HG03558 (cell line): Measurements from ENCODE around the gene SCNN1G.

Experiments
- ATAC-seq: cut with Tn5 transposase; IDR thresholded peaks from one replicate; pipeline ENCODE4 v1.9.1; 2021; ENCODE audit warnings: moderate number of reproducible peaks; ENCODE audit not compliant: unreplicated experiment; ENCODE audit errors: extremely low read depth

SCNN1G gene

DNA sequence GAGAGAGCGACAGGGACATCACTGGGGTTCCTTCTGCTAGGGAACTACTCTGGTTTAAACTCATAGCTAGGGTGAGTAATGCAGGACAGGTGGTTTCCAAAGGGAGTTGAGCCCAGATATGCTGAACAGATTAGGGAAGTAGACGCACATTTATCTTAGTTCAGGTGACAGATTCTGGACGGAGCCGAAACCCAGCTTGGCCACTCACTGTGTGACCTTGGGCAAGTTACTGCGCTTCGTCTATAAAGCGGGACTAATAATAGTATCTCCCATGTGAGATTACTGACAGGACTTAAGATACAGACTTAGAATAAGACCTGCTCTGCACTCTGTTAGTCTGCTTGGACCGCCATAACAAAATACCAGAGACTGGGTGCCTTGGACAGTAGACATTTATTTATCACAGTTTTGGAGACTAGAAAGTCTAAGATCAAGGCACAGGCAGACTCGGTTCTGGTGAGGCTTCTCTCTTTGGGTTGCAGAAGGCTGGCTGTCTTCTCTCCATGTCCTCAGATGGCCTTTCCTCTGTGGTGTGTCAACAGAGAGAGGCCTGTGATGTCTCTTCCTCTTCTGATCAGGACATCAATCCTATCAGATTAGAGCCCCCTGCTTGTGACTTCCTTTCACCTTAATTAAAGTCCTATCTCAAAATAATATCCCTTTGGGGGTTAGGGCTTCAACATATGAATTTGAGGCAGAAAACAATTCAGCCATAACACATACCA, 12.1 kb downstream of the SCNN1G start:
- ATAC-seq, result no peak

DNA sequence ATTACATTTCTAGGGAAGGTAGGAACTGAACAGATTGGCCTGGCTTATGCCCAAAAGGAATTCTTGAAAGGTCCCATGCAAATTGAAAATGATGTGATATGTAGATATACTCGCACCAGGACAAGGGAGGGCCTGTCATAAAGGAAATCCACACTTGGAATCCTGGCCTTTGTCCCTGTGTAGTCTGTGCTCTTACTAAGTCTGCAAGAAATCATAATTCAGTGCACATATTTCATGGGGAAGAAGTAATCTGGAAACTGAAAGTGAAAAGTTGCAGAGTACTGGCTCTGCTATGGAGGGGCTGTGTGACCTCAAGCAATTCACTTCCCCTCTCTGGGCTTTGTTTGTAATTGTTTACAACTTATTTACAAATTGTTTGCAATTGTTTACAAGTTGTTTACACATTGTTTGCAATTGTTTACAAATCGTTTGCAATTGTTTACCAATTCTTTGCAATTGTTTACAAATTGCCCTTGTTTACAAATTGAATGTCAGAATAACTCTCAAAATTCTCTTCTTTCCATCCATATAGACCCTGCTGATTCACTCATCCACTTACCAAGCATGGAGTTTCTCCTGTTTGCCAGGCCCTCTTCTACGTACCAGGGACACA, 12.9 kb downstream of the SCNN1G start:
- ATAC-seq, result no peak

DNA sequence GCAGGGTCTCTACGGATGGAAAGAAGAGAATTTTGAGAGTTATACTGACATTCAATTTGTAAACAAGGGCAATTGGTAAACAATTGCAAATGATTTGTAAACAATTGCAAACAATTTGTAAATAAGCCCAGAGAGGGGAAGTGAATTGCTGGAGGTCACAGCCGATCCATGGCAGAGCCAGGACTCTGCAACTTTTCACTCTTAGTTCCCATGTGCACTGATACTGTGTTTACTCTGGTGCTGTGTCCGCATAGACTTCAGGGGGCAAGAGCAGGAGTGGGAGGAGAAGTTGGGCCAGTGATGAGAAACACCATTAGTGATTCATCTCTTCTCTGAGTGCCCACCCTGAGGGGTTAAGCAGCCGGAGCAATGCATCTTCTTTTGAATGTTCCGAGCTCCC, 14.0 kb downstream of the SCNN1G start:
- no peak for ATAC-seq

DNA sequence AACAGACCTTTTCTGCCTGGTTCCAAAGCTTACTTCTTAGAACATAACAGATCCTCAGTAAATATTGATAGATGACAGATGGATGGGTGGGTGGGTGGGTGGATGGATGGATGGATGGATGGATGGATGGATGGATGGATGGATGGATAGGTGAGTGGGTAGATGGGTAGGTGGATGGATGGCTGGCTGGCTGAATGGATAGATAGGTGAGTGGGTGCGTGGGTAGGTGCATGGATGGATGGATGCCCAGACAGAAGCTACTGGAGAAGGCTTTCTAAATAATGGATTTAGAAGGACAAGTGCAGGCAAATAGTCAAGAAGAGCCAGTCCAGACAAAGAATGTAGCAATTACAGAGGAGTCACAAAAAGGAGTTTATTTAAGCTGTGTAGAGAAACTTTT, 19.6 kb downstream of the SCNN1G start:
- ATAC-seq, result no peak

DNA sequence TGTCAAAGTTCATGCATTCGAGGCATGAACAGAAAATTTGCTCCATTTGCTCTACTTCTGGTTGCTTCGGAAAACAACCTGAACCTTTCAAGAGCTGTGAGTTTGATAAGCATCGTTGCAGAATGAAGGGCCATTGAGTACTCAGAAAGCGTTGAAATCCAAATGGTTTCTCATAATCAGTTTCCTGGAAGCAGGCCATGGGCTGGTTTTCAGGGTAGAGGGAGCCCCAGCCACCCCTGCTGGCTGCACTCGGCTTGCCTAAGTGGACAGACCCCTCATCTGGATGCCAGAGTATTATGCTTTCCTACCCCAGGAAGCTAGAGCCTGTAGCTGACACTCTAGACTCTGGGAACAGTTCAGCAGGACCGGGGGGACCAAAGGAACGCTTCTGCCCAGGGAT, 24.4 kb downstream of the SCNN1G start:
- no peak for ATAC-seq

DNA sequence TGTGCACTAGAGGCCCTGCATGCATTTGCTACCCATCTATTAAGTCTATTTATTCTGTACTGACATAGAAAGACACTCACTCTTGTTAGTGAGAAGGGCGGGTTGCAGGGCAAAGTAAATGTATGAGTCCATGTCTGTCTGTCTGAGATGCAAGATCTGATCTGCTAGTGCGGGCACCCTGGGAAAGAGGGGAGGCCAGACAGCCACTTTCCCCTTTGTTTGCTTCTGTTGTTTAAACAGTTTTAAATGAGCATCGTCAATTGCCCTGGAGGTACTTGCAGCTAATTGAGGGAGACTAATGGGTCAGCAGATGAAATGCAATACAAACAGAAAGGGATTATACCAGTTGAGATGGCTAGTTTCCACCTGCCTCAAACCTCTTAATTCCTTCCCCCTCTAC, 24.9 kb downstream of the SCNN1G start:
- no peak for ATAC-seq

DNA sequence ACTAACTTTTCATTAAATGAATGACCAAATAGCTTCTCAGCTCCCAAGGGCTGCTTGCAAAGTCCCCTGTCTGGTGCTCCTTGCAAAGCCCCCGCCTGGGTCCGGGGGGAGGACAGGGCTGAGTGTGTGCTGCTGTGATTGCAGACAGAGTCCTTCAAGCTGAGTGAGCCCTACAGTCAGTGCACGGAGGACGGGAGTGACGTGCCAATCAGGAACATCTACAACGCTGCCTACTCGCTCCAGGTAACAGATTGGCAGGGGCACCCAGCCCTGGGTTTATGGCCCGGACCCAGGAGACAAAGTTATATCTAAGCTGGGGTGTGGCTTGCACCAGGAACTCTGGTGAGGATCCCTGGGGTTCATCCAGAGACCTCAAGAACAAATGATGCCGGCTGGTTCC, 27.1 kb downstream of the SCNN1G start:
- no peak for ATAC-seq

DNA sequence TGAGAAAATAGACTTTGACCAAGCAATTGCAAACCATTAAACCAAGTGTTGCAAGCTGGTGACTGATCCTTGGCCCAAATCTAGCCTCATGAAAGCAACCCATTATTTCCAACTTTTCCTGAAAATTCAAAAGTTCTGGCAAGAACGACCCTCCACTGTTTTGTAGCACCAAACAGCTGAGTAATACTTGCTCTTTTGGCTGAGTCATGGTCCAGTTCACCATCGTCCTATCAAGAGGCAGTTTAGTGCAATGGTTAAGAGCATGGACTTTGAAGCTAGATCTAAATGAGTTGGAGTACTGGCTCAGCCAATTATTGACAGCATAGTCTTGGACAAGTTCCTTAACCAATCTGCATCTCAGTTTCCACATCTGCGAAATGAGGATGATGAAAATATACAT, 31.3 kb downstream of the SCNN1G start:
- no peak for ATAC-seq

DNA sequence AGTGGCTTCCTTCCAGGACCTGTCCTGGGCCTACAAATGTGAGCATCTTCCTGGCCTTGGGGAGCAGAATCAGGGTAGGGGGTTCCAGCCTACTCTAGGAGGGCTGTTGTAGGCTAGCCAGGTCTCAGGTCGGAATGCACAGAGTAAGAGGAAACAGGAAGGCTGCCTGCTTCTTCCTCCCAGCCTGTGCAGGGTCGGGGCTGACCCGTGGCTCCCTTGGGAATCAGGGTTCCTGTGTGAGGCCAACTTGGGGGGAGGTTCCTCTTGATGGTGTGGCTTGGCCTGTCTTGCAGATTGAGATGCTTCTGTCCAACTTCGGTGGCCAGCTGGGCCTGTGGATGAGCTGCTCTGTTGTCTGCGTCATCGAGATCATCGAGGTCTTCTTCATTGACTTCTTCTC, 32.3 kb downstream of the SCNN1G start:
- ATAC-seq, result no peak

DNA sequence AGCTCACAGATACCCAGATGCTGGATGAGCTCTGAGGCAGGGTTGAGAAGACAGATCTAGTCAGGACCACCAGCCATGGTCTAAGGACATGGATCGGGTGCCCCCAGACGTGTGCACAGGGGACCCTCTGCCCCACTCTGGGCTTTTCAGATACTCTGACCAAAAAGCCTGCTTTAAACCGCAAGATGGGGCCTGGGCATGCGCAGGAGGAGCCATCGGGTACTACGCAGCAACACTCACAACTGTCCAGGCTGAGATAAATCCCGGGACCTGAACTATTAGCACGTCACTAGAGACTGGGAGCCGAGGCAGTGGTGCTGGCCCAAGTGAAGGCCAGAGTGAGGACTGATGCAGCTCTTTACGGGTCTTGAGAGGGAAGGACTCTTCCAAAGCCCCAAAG, 32.9 kb downstream of the SCNN1G start:
- ATAC-seq, result no peak

DNA sequence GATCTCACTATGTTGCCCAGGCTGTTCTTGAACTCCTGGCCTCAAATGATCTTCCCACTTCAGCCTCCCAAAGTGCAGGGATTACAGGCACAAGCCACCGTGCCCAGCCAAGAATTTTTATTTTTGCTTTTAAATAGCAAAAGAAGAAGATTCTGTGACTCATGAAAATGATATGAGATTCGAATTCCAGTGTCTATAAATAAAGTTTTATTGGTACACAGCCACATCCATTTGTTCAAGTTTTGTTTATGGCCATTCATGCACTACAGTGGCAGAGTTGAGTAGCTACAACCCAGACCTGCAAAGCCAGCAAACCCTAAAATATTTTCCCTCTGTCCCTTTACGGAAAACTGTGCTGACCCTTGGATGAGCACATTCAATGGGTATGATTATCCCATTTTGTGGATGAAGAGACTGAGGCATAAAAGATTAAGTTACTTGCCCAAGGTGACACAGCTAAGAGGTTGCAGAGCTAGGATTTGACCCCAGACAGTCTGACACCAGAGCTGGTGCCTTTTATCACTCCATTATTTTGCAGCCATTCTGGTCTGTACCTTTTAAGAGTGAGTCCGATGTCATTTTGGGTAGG, 34.2 kb downstream of the SCNN1G start:
- ATAC-seq, result no peak

DNA sequence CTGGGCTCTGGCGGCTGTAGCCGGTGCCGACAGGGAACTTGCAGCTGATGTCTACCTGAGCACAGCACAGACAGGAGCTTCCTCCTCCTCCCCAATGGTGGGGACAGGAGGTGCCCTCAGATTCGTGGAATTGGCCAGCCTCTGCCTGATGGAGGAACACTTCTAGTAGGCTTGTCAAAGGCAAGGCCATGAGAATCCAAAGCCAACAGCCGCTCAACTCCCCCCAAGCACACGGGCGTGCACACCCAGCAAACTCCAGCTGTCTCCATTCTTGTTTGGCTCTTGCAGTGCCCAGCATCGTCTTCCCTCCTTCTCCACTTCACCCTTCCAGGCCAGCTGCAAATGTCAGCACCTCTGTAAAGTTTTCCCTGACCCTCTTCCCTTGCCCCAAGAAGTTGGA, 35.1 kb downstream of the SCNN1G start:
- no peak for ATAC-seq

DNA sequence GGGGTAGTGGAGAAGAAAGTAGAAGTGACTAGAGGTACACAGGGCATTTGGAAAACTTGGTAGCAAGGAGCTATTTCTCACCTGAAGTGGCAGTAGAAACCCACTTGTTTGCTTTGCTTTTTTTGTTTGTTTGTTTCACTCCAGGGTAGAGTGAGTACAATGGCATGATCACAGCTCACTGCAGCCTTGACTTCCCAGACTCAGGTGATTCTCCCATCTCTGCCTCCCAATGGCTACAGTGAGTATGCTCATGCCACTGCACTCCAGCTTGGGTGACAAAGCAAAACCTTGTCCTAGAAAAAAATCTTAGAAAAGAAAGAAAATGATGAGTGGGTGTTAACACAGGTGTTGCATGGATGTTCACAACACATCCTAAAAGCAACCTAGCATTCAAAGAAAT, 40.4 kb downstream of the SCNN1G start:
- ATAC-seq, result no peak

DNA sequence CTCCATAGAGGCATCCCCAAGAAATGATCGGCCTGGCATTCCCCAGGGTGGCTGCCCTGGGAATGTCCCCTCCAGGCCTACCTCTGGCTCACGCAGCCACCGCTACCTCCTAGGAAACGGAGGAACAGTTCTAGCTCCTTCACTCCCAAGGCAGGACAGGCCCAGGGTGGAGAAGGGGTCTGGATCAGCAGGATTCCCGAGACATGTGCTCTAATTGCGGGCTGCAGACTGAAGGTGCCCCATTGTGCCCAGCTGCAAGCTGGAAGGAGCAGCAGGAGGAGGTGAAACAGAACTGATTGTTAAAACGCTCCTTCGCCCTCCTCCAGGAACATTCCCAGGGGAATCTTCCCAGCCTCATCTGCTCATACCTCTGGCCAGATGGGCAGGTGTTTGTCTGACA, 40.8 kb downstream of the SCNN1G start:
- ATAC-seq, result no peak

DNA sequence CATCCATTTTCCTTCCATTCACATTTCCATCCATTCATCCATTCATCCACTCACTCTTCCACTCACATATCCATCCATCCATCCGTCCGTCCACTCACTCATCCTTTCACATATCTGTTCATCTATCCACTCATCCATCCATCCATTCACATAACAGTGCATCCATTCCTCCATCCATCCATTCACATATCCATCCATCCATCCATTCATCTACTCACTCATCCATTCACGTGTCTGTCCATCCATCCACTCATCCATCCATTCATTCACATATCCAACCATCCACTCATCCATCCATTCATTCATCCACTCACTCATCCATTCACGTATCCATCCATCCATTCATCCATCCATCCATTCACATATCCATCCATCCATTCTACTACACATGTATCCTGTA, 42.6 kb downstream of the SCNN1G start:
- no peak for ATAC-seq

DNA sequence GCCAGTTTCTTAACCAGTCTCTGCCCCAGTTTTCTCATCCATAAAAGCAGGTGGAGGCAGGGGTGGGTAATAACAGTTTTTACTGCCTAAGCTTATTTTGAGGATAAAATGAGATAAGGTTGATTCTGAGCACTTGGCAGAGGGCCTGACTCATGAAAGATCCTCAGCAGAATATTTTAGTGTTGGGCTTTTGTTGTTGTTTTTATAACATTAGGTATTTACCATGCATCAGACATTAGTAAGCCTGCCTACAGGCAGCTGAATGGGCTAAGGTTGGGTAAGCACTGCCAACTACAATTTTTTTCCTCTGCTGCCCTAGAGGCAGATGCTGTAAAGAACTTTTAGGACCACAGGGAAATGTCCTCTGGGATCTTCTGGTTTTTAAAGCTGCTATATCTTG, 43.1 kb downstream of the SCNN1G start:
- no peak for ATAC-seq

DNA sequence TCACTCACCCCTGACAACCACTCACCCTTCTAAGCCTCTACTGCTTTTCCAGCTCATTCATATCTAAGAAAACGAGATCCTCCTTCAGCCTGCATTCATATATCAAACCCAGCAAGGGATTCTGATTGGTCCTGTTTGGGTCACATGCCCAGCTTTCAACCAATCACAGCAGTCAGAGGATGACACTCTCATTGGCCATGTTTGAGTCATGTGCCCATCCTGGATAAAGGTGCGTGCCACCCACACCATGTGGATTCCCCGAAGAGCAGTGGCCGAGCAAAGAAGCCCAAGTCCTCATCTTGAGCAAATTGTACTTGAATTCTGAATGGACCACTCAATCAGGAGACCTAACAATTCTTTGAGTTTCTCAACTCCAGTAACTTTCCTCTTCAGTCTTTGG, 45.0 kb downstream of the SCNN1G start:
- no peak for ATAC-seq

DNA sequence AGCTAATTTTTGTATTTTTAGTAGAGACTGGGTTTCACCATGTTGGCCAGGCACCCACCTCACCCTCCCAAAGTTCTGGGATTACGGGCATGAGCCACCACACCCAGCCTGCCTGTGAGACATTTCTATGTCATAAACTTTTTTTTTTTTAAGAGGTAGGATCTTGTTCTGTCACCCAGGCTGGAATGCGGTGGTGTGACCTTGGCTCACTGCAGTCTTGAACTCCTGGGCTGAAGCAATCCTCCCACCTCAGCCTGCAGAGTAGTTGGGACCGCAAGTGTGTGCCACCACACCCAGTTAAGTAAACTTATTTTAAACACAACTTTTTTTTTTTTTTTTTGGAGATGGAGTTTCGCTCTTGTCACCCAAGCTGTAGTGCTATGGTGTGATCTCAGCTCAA, 47.2 kb downstream of the SCNN1G start:
- ATAC-seq, result no peak

DNA sequence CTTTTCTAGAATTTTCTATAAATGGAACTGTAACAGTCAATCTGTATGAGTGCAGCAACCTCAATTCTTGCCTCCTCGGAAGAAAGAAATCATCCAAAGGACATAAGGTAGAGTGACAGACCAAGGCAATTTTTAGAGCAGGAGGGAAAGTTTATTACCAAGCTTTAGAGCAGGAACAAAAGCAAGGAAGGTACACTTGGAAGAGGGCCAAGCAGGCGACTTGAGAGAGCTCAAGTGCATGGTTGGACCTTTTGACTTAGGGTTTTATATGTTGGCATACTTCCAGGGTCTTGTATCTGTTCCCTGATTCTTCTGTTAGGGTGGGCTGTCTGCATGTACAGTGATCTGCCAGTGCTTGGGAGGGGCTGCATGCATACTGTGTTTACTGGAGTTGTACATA, 50.3 kb downstream of the SCNN1G start:
- ATAC-seq, result no peak

DNA sequence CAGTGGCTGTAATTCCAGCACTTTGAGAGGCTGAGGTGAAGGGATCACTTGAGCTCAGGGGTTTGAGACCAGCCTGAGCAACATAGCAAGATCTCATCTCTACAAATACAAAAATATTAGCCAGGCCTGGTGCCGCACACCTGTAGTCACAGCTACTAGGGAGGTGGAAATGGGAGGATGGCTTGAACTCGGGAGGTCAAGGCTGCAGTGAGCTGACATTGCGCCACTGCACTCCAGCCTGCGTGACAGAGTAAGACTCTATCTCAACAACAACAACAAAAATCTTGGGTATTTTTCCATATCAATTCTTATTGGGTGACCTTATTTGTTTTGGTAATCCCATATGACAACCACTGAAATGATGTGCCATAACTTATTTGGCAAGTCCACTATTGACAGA, 52.6 kb downstream of the SCNN1G start:
- ATAC-seq, result no peak

DNA sequence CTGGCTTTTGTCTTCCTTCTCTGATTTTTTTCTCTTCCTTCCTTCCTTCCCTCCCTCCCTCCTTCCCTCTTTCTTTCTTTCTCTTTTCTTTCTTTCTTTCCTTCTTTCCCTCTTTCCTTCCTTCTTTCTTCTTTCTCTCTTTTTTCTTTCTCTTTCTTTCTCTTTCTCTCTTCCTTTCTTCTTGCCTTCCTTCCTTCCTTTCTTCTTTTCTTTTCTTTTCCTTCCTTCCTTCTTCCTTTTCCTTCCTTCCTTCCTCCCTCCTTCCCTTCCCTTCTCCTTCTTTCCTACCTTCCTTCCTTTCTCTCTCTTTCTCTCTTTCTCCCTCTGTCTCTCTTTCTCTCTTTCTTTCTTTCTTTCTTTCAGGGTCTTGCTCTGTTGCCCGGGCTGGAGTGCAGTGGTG, 54.4 kb downstream of the SCNN1G start:
- ATAC-seq, result no peak

DNA sequence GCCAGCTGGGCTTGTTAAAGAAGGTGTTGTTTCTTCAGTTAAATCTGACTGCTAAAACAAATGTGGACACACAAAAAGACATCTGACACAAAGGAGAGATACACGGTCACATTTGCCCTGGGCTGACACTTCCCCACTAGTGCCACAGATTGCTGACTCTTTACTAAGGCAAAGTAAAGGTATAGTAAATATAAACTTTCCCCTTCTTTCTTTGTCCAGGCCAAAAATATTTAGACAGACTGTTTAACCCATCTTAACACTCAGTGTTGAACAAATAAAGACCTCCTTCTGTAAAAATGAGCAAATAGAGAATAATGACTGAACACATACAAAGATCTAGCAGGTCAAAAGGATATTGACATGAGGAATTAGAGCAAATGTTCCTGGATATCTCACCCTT, 58.4 kb downstream of the SCNN1G start:
- no peak for ATAC-seq
